A673 (cell line): Measurements from ENCODE around the gene PCSK1N. TPM values are rescaled to one million over a fixed set of nuclear protein-coding genes. Genes with fewer than 3 reads are reported as not detected.

Source experiments
- BruUV-seq: library from RNA; stranded (reverse); fragments of 400-500 nt; replicated peaks from 2 replicates; lab custom pipeline; 2021; lab: Mats Ljungman, UMichigan
- CTCF ChIA-PET: fragments of 300-600 bp; sonication (Branson Sonifier 250); formaldehyde crosslinking; loops from one replicate; lab custom pipeline; 2022; ENCODE audit warnings: antibody characterized with exemption; lab: Charles Lee
- POLR2A ChIA-PET: fragments of 300-600 bp; sonication (Branson Sonifier 250); formaldehyde crosslinking; loops from one replicate; lab custom pipeline; 2022; ENCODE audit warnings: antibody characterized with exemption; ENCODE audit not compliant: low non-redundant PET; lab: Charles Lee
- DNase-seq: peaks from one replicate; pipeline ENCODE4 v3.0.0-alpha.2; 2015; ENCODE audit warnings: low spot score
- H3K27ac ChIP-seq: fragments of 200-600 bp; sonication (generic); 2 replicates; pipeline ENCODE4 v1.5.1; 2016; ENCODE audit warnings: mixed run types, low read depth, mild to moderate bottlenecking, mixed read lengths, antibody characterized with exemption, low read length; ENCODE audit not compliant: poor library complexity, severe bottlenecking
- H3K27me3 ChIP-seq: fragments of 200-600 bp; sonication (generic); replicated peaks from 2 replicates; pipeline ENCODE4 v1.6.1; 2017; ENCODE audit warnings: mixed run types, low read depth, mild to moderate bottlenecking, mixed read lengths, antibody characterized with exemption, low read length; ENCODE audit not compliant: insufficient read depth, poor library complexity
- H3K36me3 ChIP-seq: fragments of 200-600 bp; sonication (generic); 2 replicates; pipeline ENCODE4 v1.6.1; 2016; ENCODE audit warnings: mixed run types, mild to moderate bottlenecking, mixed read lengths, antibody characterized with exemption, low read length; ENCODE audit not compliant: insufficient read depth, poor library complexity, severe bottlenecking
- H3K4me1 ChIP-seq: fragments of 200-600 bp; sonication (generic); 2 replicates; pipeline ENCODE4 v1.6.1; 2017; ENCODE audit warnings: mixed run types, mild to moderate bottlenecking, mixed read lengths, antibody characterized with exemption, low read length; ENCODE audit not compliant: insufficient read depth, poor library complexity, severe bottlenecking
- H3K4me3 ChIP-seq: fragments of 200-600 bp; sonication (generic); 2 replicates; pipeline ENCODE4 v1.5.1; 2016; ENCODE audit warnings: low read depth, mixed run types, mild to moderate bottlenecking, mixed read lengths, low read length; ENCODE audit not compliant: poor library complexity, severe bottlenecking
- H3K9me3 ChIP-seq: fragments of 200-600 bp; sonication (generic); 2 replicates; pipeline ENCODE4 v1.6.1; 2016; ENCODE audit warnings: mixed run types, low read depth, mild to moderate bottlenecking, mixed read lengths, antibody characterized with exemption, low read length; ENCODE audit not compliant: poor library complexity, severe bottlenecking
- CTCF ChIP-seq: fragments of 300-800, 200-600 bp; sonication (generic); conservative IDR thresholded peaks from 2 replicates; pipeline ENCODE4 v1.5.1; 2017; ENCODE audit warnings: low read depth, mild to moderate bottlenecking, antibody characterized with exemption, low read length, moderate library complexity, mixed read lengths
- EZH2 ChIP-seq: fragments of 200-600 bp; sonication (generic); IDR thresholded peaks from 2 replicates; pipeline ENCODE4 v1.6.1; 2017; ENCODE audit warnings: borderline replicate concordance, low read depth, mild to moderate bottlenecking, mixed read lengths, antibody characterized with exemption, low read length; ENCODE audit not compliant: poor library complexity, severe bottlenecking
- intact Hi-C: fragments of 100-400 bp; cut with micrococcal nuclease; formaldehyde crosslinking; loops from one replicate; pipeline ENCODE4 v1.10.0; 2022; ENCODE audit not compliant: unreplicated experiment
- total RNA-seq: library from RNA; stranded (reverse); gene quantifications from 2 replicates; pipeline ENCODE4 v1.2.3, GENCODE V29; 2021

Gene PCSK1N
- total RNA-seq, 1 experiment from 2014 or later: 16.9 TPM

DNA sequence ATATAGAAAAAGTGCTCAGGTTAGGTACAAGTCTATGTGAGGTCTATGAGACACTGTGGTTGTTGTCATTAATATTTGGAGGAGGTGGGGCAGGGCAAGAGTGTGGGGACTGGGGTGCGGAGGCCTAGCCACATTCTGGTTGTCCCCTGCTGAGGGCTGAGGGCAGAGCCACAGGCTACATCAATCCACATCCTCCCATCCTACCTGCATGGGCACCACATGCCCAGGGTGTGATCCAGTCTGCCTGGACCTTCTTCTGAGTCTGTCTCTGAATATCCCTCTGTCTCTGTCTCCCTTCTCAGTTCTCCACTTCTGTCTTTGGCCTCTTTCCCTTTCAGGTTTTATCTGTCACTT is 50.2 kb downstream of the PCSK1N start:
- CTCF ChIA-PET: no interaction called here
- H3K27ac ChIP-seq: no peak overlapping the region
- no peak for DNase-seq

GRCh38 chrX:48784726-48785125 is 50.7 kb downstream of the PCSK1N start:
- H3K4me1 ChIP-seq: no peaks in the 10 kb centered on the region
- H3K4me3 ChIP-seq: no peak overlapping the region
- no peaks in the 10 kb centered on the region for H3K27me3 ChIP-seq
- no peak for DNase-seq
- BruUV-seq: no TSS peak
- TF ChIP-seq EZH2 (no peak), CTCF (no peak)
- ChIA-PET POLR2A (no interaction called here), CTCF (no interaction called here)
- no peaks in the 10 kb centered on the region for H3K9me3 ChIP-seq
- intact Hi-C loops: no loop called here
- no peaks in the 10 kb centered on the region for H3K36me3 ChIP-seq
- H3K27ac ChIP-seq: no peak overlapping the region

More for the DNA sequence above, 50.2 kb downstream of the PCSK1N start:
- Histone ChIP-seq H3K4me3 (no peak overlapping the region), H3K4me1 (no peaks in the 10 kb centered on the region), H3K36me3 (no peaks in the 10 kb centered on the region), H3K9me3 (no peaks in the 10 kb centered on the region), H3K27me3 (no peaks in the 10 kb centered on the region)
- intact Hi-C loops: no loop called here
- POLR2A ChIA-PET: no interaction called here
- no peak for TF ChIP-seq EZH2
- no peak for TF ChIP-seq CTCF
- no TSS peak for BruUV-seq

DNA sequence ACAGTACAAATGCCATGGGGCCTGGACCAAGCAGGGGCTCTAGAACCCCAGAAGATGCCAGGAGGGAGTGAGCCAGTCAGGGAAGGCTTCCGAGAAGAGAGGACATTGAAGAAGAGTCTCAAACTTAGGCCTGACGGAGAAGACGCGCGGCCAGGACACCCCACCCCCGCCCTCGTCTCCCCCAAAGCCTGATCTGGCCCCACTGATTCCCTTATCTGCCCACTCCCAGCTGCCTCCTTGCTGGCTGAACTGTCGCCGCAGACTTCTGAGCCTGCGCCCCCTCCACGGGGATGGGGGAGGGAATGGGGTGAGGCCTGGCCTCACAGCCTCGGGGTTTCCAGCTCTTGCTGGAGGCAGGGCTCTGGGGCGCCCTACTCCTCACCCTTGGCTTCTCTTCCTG is 52.6 kb downstream of the PCSK1N start:
- intact Hi-C loops: no loop called here
- no peaks in the 10 kb centered on the region for H3K36me3 ChIP-seq
- TF ChIP-seq EZH2 (no peak), CTCF (no peak)
- no peak for DNase-seq
- H3K9me3 ChIP-seq: no peaks in the 10 kb centered on the region
- no peak overlapping the region for H3K4me3 ChIP-seq
- H3K4me1 ChIP-seq: no peaks in the 10 kb centered on the region
- BruUV-seq: no TSS peak
- ChIA-PET CTCF (interaction anchor here (0.6 kb wide), 1 partner anchor 162 kb away, joined by 6 read pairs; no protein-coding TSS in a partner anchor), POLR2A (no interaction called here)
- no peaks in the 10 kb centered on the region for H3K27me3 ChIP-seq
- H3K27ac ChIP-seq: no peak overlapping the region
